GM18498 (cell line): ENCODE results near the gene RPS6KA2.
"Not testable (repeated sequence)": the region's sequence is repeated elsewhere in the genome, so short reads cannot be mapped to it uniquely, and the experiment has no call there.

Experiments used
- ATAC-seq: cut with Tn5 transposase; IDR thresholded peaks from one replicate; pipeline ENCODE4 v1.9.1; 2021; ENCODE audit warnings: mild to moderate bottlenecking, moderate library complexity; ENCODE audit not compliant: unreplicated experiment

RPS6KA2 gene

GRCh38 chr6:166411271-166411670 lies 215.8 kb downstream of the RPS6KA2 start:
- no peak for ATAC-seq

- ATAC-seq: peak; percentile 61
Measured at GRCh38 chr6:166410426-166410935, 216.6 kb downstream of the RPS6KA2 start.

- no peak for ATAC-seq
Measured at GRCh38 chr6:166408936-166409755, 217.9 kb downstream of the RPS6KA2 start.

- ATAC-seq: no peak
Measured at GRCh38 chr6:166406197-166406596, 220.9 kb downstream of the RPS6KA2 start.

GRCh38 chr6:166405386-166405785 lies 221.7 kb downstream of the RPS6KA2 start:
- no peak for ATAC-seq

- ATAC-seq: no peak
Measured at GRCh38 chr6:166402582-166403277, 224.3 kb downstream of the RPS6KA2 start.

GRCh38 chr6:166400649-166401250 lies 226.3 kb downstream of the RPS6KA2 start:
- ATAC-seq: peak; percentile 84

GRCh38 chr6:166400181-166400580 lies 226.9 kb downstream of the RPS6KA2 start:
- no peak for ATAC-seq

GRCh38 chr6:166398348-166398747 lies 228.7 kb downstream of the RPS6KA2 start:
- no peak for ATAC-seq

- no peak for ATAC-seq
Measured at GRCh38 chr6:166397849-166398248, 229.2 kb downstream of the RPS6KA2 start.

GRCh38 chr6:166395778-166396177 lies 231.3 kb downstream of the RPS6KA2 start:
- ATAC-seq: no peak

GRCh38 chr6:166395351-166395750 lies 231.7 kb downstream of the RPS6KA2 start:
- ATAC-seq: no peak

- ATAC-seq: no peak
Measured at GRCh38 chr6:166394036-166394892, 232.8 kb downstream of the RPS6KA2 start.

GRCh38 chr6:166393535-166393823 lies 233.6 kb downstream of the RPS6KA2 start:
- ATAC-seq: no peak

GRCh38 chr6:166392755-166393534 lies 234.1 kb downstream of the RPS6KA2 start:
- not testable (repeated sequence) for ATAC-seq

- no peak for ATAC-seq
Measured at GRCh38 chr6:166389119-166389518, 237.9 kb downstream of the RPS6KA2 start.

GRCh38 chr6:166388290-166389004 lies 238.6 kb downstream of the RPS6KA2 start:
- no peak for ATAC-seq

- ATAC-seq: no peak
Measured at GRCh38 chr6:166387642-166388289, 239.3 kb downstream of the RPS6KA2 start.

- not testable (repeated sequence) for ATAC-seq
Measured at GRCh38 chr6:166387098-166387497, 240.0 kb downstream of the RPS6KA2 start.
